H1 (cell line): ENCODE measurements around the gene KMT5C. TPM values are rescaled to one million over a fixed set of nuclear protein-coding genes. Genes with fewer than 3 reads are reported as not detected.

Experiments used
- ATF3 ChIP-seq: IDR thresholded peaks from 2 replicates; pipeline ENCODE4 v1.6.1; 2011; ENCODE audit warnings: low read depth, mild to moderate bottlenecking, low read length; ENCODE audit not compliant: insufficient read depth
- HDAC6 ChIP-seq: IDR thresholded peaks from one replicate; pipeline ENCODE4 v1.7.1; 2012; ENCODE audit warnings: low read depth, mild to moderate bottlenecking, inconsistent platforms, low read length, moderate library complexity
- MAX ChIP-seq: IDR thresholded peaks from 2 replicates; pipeline ENCODE4 v1.6.1; 2012; ENCODE audit warnings: inconsistent platforms
- NRF1 ChIP-seq: IDR thresholded peaks from 2 replicates; pipeline ENCODE4 v1.6.1; 2011; ENCODE audit warnings: mild to moderate bottlenecking, low read depth, low read length, improper control_type of control experiment
- PHF8 ChIP-seq: fragments of 200-600 bp; sonication (generic); conservative IDR thresholded peaks from 2 replicates; pipeline ENCODE4 v1.7.1; 2012; ENCODE audit warnings: low read depth, mild to moderate bottlenecking, inconsistent platforms, low read length, moderate library complexity
- RAD21 ChIP-seq, 2 experiments: IDR thresholded peaks in 1 of 2; conservative IDR thresholded peaks in 1 of 2; 2 replicates each; pipeline ENCODE4 v1.6.1; 2011; ENCODE audit warnings: low read depth in 2 of 2, low read length in 2 of 2, improper control_type of control experiment in 1 of 2, inconsistent platforms in 1 of 2, mild to moderate bottlenecking in 1 of 2, moderate library complexity in 1 of 2
- SAP30 ChIP-seq: fragments of 300-600 bp; sonication (generic); IDR thresholded peaks from 2 replicates; pipeline ENCODE4 v1.7.1; 2012; ENCODE audit warnings: low read length, moderate library complexity, mild to moderate bottlenecking, inconsistent platforms; ENCODE audit not compliant: insufficient read depth, insufficient replicate concordance
- polyA plus RNA-seq, 7 experiments: library from polyadenylated mRNA; depleted of rRNA in 3 of 7; stranded (reverse) in 5 of 7; unstranded in 2 of 7; fragments of >200 nt in 5 of 7; fragments of 200-250 nt in 2 of 7; gene quantifications; 1 replicate in 5 of 7; 2 replicates in 1 of 7; 4 replicates in 1 of 7; pipeline versions ENCODE4 v1.2.1 to v1.2.3, GENCODE V29; 2011 to 2013; ENCODE audit warnings: missing spikeins in 2 of 7, mixed read lengths in 2 of 7
- total RNA-seq: library from RNA; stranded (reverse); fragmentation: NEBNext Ultra II Directional; extraction: Animal tissue kit (Norgen Biotek cat#: 25700); gene quantifications from 2 replicates; pipeline ENCODE4 v1.2.1, GENCODE V29; 2021

The KMT5C gene
- total and polyA plus RNA-seq, 2 of the 8 experiments (the other 6 are each of a cell fraction or from before 2014, with no cell fraction given): 24.9 to 31.5 TPM

- TF ChIP-seq ATF3 (no peak), MAX (no peak), SAP30 (no peak), NRF1 (no peak), HDAC6 (no peak), RAD21 (IDR thresholded peaks at IDR 0.05 in 1 of 2, conservative IDR thresholded peaks at IDR 0.05 in 1 of 2; ENCODE audit: low read depth in 2 of 2, low read length in 2 of 2) (no peak), PHF8 (no peak)
- TF ChIP-seq, all 59 proteins: peak for 0
These were observed 460 bp downstream of the KMT5C start (continued) for GRCh38 chr19:55339889-55340783.
